Lower leg skin (tissue), 4 donors: ENCODE results near the gene ANAPC5. TPM values are rescaled to one million over a fixed set of nuclear protein-coding genes. Genes with fewer than 3 reads are reported as not detected.

Source experiments
- DNase-seq, 2 donors: peaks; one replicate each; pipeline ENCODE4 v3.0.0-alpha.2; 2019; ENCODE audit warnings: low spot score in 2 of 2
- H3K4me3 ChIP-seq: fragments of 200-600 bp; sonication (generic); 2 replicates; pipeline ENCODE4 v1.5.1; 2017; ENCODE audit warnings: mild to moderate bottlenecking, low read depth; ENCODE audit not compliant: poor library complexity, severe bottlenecking
- CTCF ChIP-seq, 3 donors: fragments of 450-650 bp; IDR thresholded peaks; one replicate each; pipeline ENCODE4 v1.5.1; 2016; ENCODE audit warnings: antibody characterized with exemption in 3 of 3, mild to moderate bottlenecking in 3 of 3, moderate library complexity in 2 of 3
- POLR2A ChIP-seq, 2 donors: fragments of 450-650 bp; IDR thresholded peaks; one replicate each; pipeline ENCODE4 v1.6.1; 2016 to 2017; ENCODE audit warnings: antibody characterized with exemption in 2 of 2, mild to moderate bottlenecking in 1 of 2, moderate library complexity in 1 of 2
- WGBS, 2 donors: methylation state at CpG; one replicate each; pipeline ENCODE4 v1.1.5; 2018; 5-methylcytosine and 5-hydroxymethylcytosine counted together
- intact Hi-C: fragments of 100-400 bp; cut with DNase I; formaldehyde crosslinking; loops from one replicate; pipeline ENCODE4 v1.15.0; 2023; ENCODE audit warnings: low total_unique reads
- total RNA-seq, 4 donors: library from RNA; depleted of rRNA; stranded (reverse); fragments of >200 nt; gene quantifications; one replicate each; pipeline ENCODE4 v1.1.0, GENCODE V29; 2016

ANAPC5 gene
- total RNA-seq, 4 donors from 2014 or later = 73.7 to 97.4 (median 91.5) TPM

GRCh38 chr12:121373755-121374154, 21.5 kb upstream of the ANAPC5 start:
- intact Hi-C loops = no loop called here
- TF ChIP-seq CTCF (IDR thresholded peaks at IDR 0.05) = no peak
- TF ChIP-seq POLR2A (IDR thresholded peaks at IDR 0.05) = no peak
- WGBS, 2 donors = 86 to 90% methylated on average over 6 of the region's 6 CpGs
- DNase-seq = no peak
- H3K4me3 ChIP-seq = no peak overlapping the region

GRCh38 chr12:121371404-121371803, 19.2 kb upstream of the ANAPC5 start:
- intact Hi-C loops = no loop called here
- TF ChIP-seq CTCF (IDR thresholded peaks at IDR 0.05) (no peak), POLR2A (IDR thresholded peaks at IDR 0.05) (no peak)
- no peak overlapping the region for H3K4me3 ChIP-seq
- 78 to 86% methylated on average over 6 of the region's 6 CpGs for WGBS, 2 donors
- no peak for DNase-seq

- TF ChIP-seq CTCF (IDR thresholded peaks at IDR 0.05) = no peak
- TF ChIP-seq POLR2A (IDR thresholded peaks at IDR 0.05) = no peak
- no peak overlapping the region for H3K4me3 ChIP-seq
- no peak for DNase-seq
- intact Hi-C loops = loop anchor here (5.0 kb wide), 1 partner anchor 994 kb away; no protein-coding TSS in a partner anchor
- WGBS, 2 donors = 28 to 42% methylated on average over 4 of the region's 4 CpGs
Measured at GRCh38 chr12:121366063-121366459, 13.8 kb upstream of the ANAPC5 start.

- intact Hi-C loops = loop anchor here (5.0 kb wide), 1 partner anchor 993 kb away; no protein-coding TSS in a partner anchor
- 59 to 62% methylated on average over 5 of the region's 5 CpGs for WGBS, 2 donors
- no peak for TF ChIP-seq POLR2A (IDR thresholded peaks at IDR 0.05)
- TF ChIP-seq CTCF (IDR thresholded peaks at IDR 0.05) = no peak
Measured at GRCh38 chr12:121365416-121366062, 13.3 kb upstream of the ANAPC5 start.

GRCh38 chr12:121364683-121365121, 12.5 kb upstream of the ANAPC5 start:
- DNase-seq = no peak
- no peak for TF ChIP-seq CTCF (IDR thresholded peaks at IDR 0.05)
- TF ChIP-seq POLR2A (IDR thresholded peaks at IDR 0.05) = no peak
- no peak overlapping the region for H3K4me3 ChIP-seq
- 60 to 64% methylated on average over 5 of the region's 5 CpGs for WGBS, 2 donors
- intact Hi-C loops = loop anchor here (5.0 kb wide), 1 partner anchor 992 kb away; no protein-coding TSS in a partner anchor

More at GRCh38 chr12:121365416-121366062, 13.3 kb upstream of the ANAPC5 start:
- no peak for DNase-seq
- no peak overlapping the region for H3K4me3 ChIP-seq
